Measurements from ENCODE around the gene CMTM1. TPM values are rescaled to one million over a fixed set of nuclear protein-coding genes. Genes with fewer than 3 reads are reported as not detected.

The CMTM1 gene
- total and polyA plus RNA-seq, 2 donors from 2014 or later: 4.6 TPM; not detected in 1

DNA sequence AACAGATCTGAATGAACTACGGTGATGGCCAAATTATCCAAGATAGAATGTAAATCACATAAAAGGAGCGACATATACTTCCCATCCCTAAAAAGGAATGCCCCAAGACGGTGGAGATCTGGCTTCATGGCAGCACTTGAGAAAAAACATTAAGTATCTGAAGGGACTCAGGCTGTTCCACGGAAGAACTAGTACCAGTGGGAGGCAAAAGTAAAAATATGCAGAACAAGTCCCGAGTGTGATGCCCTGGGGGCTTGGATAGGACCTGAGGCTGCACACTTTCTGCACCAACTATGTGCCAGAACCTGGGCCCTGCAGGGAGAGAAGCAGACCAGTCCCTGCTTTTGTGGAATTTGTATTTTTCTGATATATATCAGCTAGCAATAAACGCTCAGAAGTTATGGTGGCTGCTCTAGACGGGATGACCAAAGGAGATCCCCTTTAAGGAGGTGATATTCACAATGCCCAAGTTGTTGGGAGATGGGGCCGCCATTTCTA lies 14.4 kb upstream of the CMTM1 start:
- Histone ChIP-seq H3K4me1 (ENCODE audit: control insufficient read depth in 2 of 3, insufficient read depth in 2 of 3, low read depth in 1 of 3, low read length in 3 of 3) (peaks cover 0 to 23% (median 16%) of the 10 kb centered on the region in 3 donors), H3K9ac (ENCODE audit: low read length in 3 of 3) (peak overlapping the region; percentile 90 to 99 (median 91)), H3K4me3 (ENCODE audit: low read length in 3 of 3) (peak overlapping the region; percentile 88 to 95 (median 88)), H3K27me3 (ENCODE audit: control insufficient read depth, insufficient read depth, low read length) (no peaks in the 10 kb centered on the region), H3K27ac (ENCODE audit: low read depth in 2 of 2, low read length in 2 of 2) (peak overlapping the region; percentile 97), H3K36me3 (ENCODE audit: control insufficient read depth in 2 of 3, insufficient read depth in 3 of 3, low read length in 3 of 3) (no peaks in the 10 kb centered on the region), H3K9me3 (ENCODE audit: control insufficient read depth in 2 of 3, insufficient read depth in 1 of 3, low read length in 3 of 3) (no peaks in the 10 kb centered on the region)
- TF ChIP-seq, protein P1, sequence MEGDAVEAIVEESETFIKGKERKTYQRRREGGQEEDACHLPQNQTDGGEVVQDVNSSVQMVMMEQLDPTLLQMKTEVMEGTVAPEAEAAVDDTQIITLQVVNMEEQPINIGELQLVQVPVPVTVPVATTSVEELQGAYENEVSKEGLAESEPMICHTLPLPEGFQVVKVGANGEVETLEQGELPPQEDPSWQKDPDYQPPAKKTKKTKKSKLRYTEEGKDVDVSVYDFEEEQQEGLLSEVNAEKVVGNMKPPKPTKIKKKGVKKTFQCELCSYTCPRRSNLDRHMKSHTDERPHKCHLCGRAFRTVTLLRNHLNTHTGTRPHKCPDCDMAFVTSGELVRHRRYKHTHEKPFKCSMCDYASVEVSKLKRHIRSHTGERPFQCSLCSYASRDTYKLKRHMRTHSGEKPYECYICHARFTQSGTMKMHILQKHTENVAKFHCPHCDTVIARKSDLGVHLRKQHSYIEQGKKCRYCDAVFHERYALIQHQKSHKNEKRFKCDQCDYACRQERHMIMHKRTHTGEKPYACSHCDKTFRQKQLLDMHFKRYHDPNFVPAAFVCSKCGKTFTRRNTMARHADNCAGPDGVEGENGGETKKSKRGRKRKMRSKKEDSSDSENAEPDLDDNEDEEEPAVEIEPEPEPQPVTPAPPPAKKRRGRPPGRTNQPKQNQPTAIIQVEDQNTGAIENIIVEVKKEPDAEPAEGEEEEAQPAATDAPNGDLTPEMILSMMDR (IDR thresholded peaks at IDR 0.05; ENCODE audit: borderline replicate concordance, extremely low read depth, insufficient read depth): no peak
- FAIRE-seq (no peak), DNase-seq (peak in 1 of 5 donors; percentile 60)
- intact Hi-C loops (cut with DNase I): no loop called here

DNA sequence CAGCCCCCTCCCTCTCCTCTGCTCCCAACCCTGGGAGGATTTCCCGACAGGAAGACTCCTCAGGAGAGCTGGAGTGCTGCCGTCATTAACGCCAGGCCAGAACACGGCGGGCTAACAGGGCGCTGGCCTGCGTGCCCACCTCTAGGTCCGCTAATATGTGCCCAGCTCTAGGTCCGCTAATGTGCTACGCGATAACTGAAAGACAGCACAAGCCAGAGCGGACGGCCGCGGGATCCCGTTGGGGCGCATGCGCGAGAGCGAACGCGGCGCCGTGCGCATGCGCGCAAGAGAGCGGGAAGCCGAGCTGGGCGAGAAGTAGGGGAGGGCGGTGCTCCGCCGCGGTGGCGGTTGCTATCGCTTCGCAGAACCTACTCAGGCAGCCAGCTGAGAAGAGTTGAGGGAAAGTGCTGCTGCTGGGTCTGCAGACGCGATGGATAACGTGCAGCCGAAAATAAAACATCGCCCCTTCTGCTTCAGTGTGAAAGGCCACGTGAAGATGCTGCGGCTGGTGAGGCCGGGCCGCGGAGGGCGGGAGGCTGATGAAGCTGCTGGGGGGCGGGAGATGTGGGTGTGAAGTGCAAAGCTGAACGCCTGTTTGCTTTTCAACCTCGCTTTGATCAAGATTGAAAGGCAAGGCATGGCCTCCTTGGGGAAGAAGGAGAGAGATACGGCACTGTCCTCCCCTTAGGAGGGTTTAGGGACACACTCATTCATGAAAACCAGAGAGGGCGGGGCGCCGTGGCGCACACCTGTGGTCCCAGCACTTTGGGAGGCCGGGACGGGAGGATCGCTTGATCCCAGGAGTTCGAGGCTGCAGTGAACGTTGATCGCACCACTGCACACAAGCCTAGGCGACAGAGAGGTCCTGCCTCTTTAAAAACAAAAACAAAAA lies 13.7 kb upstream of the CMTM1 start, which contains the start of gene CKLF:
TSS of gene CKLF (plus strand) at position 291 of the 892 bp plus-strand sequence. CDS start at position 431, 140 bp downstream.
- H3K4me1 ChIP-seq (ENCODE audit: control insufficient read depth in 2 of 3, insufficient read depth in 2 of 3, low read depth in 1 of 3, low read length in 3 of 3): peaks cover 0 to 23% (median 16%) of the 10 kb centered on the region in 3 donors
- H3K27me3 ChIP-seq (ENCODE audit: control insufficient read depth, insufficient read depth, low read length): no peaks in the 10 kb centered on the region
- H3K36me3 ChIP-seq (ENCODE audit: control insufficient read depth in 2 of 3, insufficient read depth in 3 of 3, low read length in 3 of 3): no peaks in the 10 kb centered on the region
- intact Hi-C loops (cut with DNase I): no loop called here
- DNase-seq (peak; percentile 92 to 97 (median 96)), FAIRE-seq (no peak)
- TF ChIP-seq, protein P1 (IDR thresholded peaks at IDR 0.05; ENCODE audit: borderline replicate concordance, extremely low read depth, insufficient read depth): no peak
- H3K27ac ChIP-seq (ENCODE audit: low read depth in 2 of 2, low read length in 2 of 2): peak within 1 kb of the TSS; percentile 97
- peak within 1 kb of the TSS; percentile 90 to 99 (median 91) for H3K9ac ChIP-seq (ENCODE audit: low read length in 3 of 3)
- H3K9me3 ChIP-seq (ENCODE audit: control insufficient read depth in 2 of 3, insufficient read depth in 1 of 3, low read length in 3 of 3): no peaks in the 10 kb centered on the region
- peak within 1 kb of the TSS; percentile 88 to 95 (median 88) for H3K4me3 ChIP-seq (ENCODE audit: low read length in 3 of 3)

- intact Hi-C loops (cut with DNase I): no loop called here
- no peaks in the 10 kb centered on the region for H3K9me3 ChIP-seq (ENCODE audit: control insufficient read depth in 2 of 3, insufficient read depth in 1 of 3, low read length in 3 of 3)
- H3K36me3 ChIP-seq (ENCODE audit: control insufficient read depth in 2 of 3, insufficient read depth in 3 of 3, low read length in 3 of 3): no peaks in the 10 kb centered on the region
- peak in 1 of 5 donors; percentile 31 for DNase-seq
- H3K27me3 ChIP-seq (ENCODE audit: control insufficient read depth, insufficient read depth, low read length): no peaks in the 10 kb centered on the region
- TF ChIP-seq, protein P1 (IDR thresholded peaks at IDR 0.05; ENCODE audit: borderline replicate concordance, extremely low read depth, insufficient read depth): no peak
- peak overlapping the region; percentile 88 to 95 (median 88) for H3K4me3 ChIP-seq (ENCODE audit: low read length in 3 of 3)
- no peak overlapping the region for H3K27ac ChIP-seq (ENCODE audit: low read depth in 2 of 2, low read length in 2 of 2)
- H3K4me1 ChIP-seq (ENCODE audit: control insufficient read depth in 2 of 3, insufficient read depth in 2 of 3, low read depth in 1 of 3, low read length in 3 of 3): peaks cover 0 to 22% (median 16%) of the 10 kb centered on the region in 3 donors
- peak overlapping the region in 1 of 3 donors; percentile 1 for H3K9ac ChIP-seq (ENCODE audit: low read length in 3 of 3)
- FAIRE-seq: no peak
Observed at GRCh38 chr16:66553223-66553622, 13.0 kb upstream of the CMTM1 start.

All from kidney (tissue), 14 donors.